ENCODE data around the gene CNTF.
A peak's percentile ranks its signal among the peaks of the same experiment; 100 is the strongest.

The CNTF gene

GRCh38 chr11:58641803-58642581 lies 19.5 kb downstream of the CNTF start:
- Mint-ChIP-seq H3K9me3 (peaks cover 8% of the 10 kb centered on the region), H3K27me3 (peaks cover 2% of the 10 kb centered on the region), H3K4me3 (no peak overlapping the region), H3K4me1 (ENCODE audit: low read depth) (peaks cover 27% of the 10 kb centered on the region), H3K36me3 (ENCODE audit: low read depth) (no peaks in the 10 kb centered on the region), H3K27ac (peak overlapping the region; percentile 47)
- intact Hi-C loops (cut with micrococcal nuclease) = no loop called here

GRCh38 chr11:58645854-58646253 lies 23.4 kb downstream of the CNTF start:
- Mint-ChIP-seq H3K27ac (no peak overlapping the region), H3K27me3 (peaks cover 2% of the 10 kb centered on the region), H3K36me3 (ENCODE audit: low read depth) (no peaks in the 10 kb centered on the region)

GRCh38 chr11:58647141-58647699 lies 24.8 kb downstream of the CNTF start:
- Mint-ChIP-seq H3K27ac (no peak overlapping the region), H3K27me3 (peaks cover 2% of the 10 kb centered on the region), H3K4me3 (no peak overlapping the region), H3K4me1 (ENCODE audit: low read depth) (no peaks in the 10 kb centered on the region), H3K9me3 (peaks cover 8% of the 10 kb centered on the region), H3K36me3 (ENCODE audit: low read depth) (no peaks in the 10 kb centered on the region)
- intact Hi-C loops (cut with micrococcal nuclease) = no loop called here

More at GRCh38 chr11:58645854-58646253, 23.4 kb downstream of the CNTF start:
- peaks cover 9% of the 10 kb centered on the region for H3K4me1 Mint-ChIP-seq (ENCODE audit: low read depth)
- intact Hi-C loops (cut with micrococcal nuclease) = no loop called here
- no peak overlapping the region for H3K4me3 Mint-ChIP-seq
- H3K9me3 Mint-ChIP-seq = peaks cover 8% of the 10 kb centered on the region

DNA sequence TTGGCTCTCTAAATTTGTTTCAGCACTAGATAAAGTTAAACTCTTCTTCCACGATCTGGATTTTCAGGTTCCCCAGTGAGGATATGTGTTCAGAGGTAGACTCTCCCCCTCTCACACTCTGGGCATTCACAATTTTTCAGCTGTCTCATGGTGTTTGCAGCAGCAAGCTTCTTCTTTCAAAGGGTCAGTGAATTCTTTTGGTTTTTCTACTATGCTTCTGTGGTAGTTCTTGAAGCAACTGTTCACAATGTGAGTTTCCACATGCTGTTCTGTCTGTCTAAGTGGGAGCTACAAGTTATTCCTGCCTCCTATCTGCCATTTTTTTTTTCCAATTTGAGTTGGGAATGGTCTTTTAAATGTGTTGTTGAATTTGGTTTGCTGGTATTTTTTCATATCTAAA lies 25.4 kb downstream of the CNTF start:
- no peaks in the 10 kb centered on the region for H3K4me1 Mint-ChIP-seq (ENCODE audit: low read depth)
- no peak overlapping the region for H3K4me3 Mint-ChIP-seq
- H3K9me3 Mint-ChIP-seq = peaks cover 8% of the 10 kb centered on the region
- H3K27ac Mint-ChIP-seq = no peak overlapping the region
- intact Hi-C loops (cut with micrococcal nuclease) = no loop called here
- no peaks in the 10 kb centered on the region for H3K36me3 Mint-ChIP-seq (ENCODE audit: low read depth)
- H3K27me3 Mint-ChIP-seq = peaks cover 2% of the 10 kb centered on the region

DNA sequence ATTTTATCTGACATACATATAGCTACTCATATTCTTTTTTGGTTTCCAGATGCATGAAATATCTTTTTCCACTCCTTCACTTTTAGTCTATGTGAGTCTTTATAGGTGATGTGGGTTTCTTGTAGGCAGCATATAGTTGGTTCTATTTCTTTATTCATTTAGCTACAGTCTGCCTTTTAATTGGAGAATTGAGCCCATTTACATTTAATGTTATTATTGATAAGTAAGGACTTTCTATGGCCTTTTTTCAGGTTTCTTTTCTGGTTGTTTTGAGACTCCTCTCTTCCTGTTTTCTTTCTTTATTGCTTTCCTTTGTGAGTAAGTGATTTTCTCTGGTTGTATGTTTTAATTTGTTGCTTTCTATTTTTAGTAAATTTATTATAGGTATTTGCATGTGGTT lies 27.2 kb downstream of the CNTF start:
- H3K36me3 Mint-ChIP-seq (ENCODE audit: low read depth) = no peaks in the 10 kb centered on the region
- no peak overlapping the region for H3K4me3 Mint-ChIP-seq
- H3K27ac Mint-ChIP-seq = no peak overlapping the region
- H3K4me1 Mint-ChIP-seq (ENCODE audit: low read depth) = peaks cover 7% of the 10 kb centered on the region
- intact Hi-C loops (cut with micrococcal nuclease) = loop anchor here (5.0 kb wide), 1 partner anchor 273 kb away; no protein-coding TSS in a partner anchor
- H3K9me3 Mint-ChIP-seq = peaks cover 8% of the 10 kb centered on the region
- no peaks in the 10 kb centered on the region for H3K27me3 Mint-ChIP-seq

DNA sequence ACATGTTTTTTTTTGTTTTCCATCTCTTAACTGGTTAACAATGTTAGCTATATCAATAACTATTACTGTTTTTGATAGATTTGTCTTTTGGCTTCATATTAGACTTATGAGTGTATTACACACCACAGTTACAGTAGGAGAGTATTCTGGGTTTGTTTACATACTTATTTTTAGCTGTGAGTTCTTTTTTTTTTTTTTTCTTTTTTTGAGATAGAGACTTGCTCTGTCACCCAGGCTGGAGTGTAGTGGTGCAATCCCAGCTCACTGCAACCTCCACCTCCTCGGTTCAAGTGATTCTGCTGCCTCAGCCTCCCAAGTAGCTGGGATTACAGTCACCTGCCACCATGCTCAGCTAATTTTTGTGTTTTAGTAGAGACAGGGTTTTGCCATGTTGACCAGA lies 28.0 kb downstream of the CNTF start:
- intact Hi-C loops (cut with micrococcal nuclease) = loop anchor here (5.0 kb wide), 1 partner anchor 272 kb away; no protein-coding TSS in a partner anchor
- H3K36me3 Mint-ChIP-seq (ENCODE audit: low read depth) = no peaks in the 10 kb centered on the region
- H3K4me1 Mint-ChIP-seq (ENCODE audit: low read depth) = peaks cover 7% of the 10 kb centered on the region
- H3K9me3 Mint-ChIP-seq = peaks cover 8% of the 10 kb centered on the region
- no peak overlapping the region for H3K27ac Mint-ChIP-seq
- H3K4me3 Mint-ChIP-seq = no peak overlapping the region
- no peaks in the 10 kb centered on the region for H3K27me3 Mint-ChIP-seq

DNA sequence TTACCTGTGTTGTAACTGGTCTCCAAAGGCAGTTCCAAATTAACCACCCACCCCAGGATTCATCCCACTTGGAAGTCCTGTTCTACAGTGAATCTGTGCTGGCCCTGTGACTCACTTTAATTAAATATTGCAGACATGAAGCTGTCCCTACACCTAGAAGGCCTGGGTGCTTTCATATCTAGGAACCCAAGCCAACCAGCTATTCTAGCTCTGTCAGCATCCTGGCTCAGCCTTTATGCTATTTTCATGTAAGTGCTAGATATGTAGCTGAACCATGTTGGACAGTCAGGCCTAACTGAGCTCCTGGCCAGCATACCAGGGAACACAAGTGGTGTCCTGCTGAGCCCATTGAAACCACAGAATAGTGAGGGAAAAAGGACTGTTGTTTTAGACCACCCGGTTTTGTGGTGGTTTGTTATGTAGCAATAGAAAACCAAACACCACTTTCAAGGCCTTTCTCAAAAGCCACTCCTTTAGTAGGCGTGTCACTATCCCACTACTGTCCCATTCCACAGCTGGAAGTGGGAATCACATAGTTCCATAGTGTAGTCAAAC lies 30.3 kb downstream of the CNTF start:
- Mint-ChIP-seq H3K4me1 (ENCODE audit: low read depth) (peaks cover 7% of the 10 kb centered on the region), H3K36me3 (ENCODE audit: low read depth) (no peaks in the 10 kb centered on the region), H3K27ac (no peak overlapping the region), H3K27me3 (no peaks in the 10 kb centered on the region), H3K9me3 (no peaks in the 10 kb centered on the region), H3K4me3 (no peak overlapping the region)
- intact Hi-C loops (cut with micrococcal nuclease) = loop anchor here (1.0 to 5.0 kb wide), 2 partner anchors 135 to 269 kb away; no protein-coding TSS in a partner anchor

GRCh38 chr11:58654079-58654907 lies 31.8 kb downstream of the CNTF start:
- no peaks in the 10 kb centered on the region for H3K9me3 Mint-ChIP-seq
- H3K27me3 Mint-ChIP-seq = no peaks in the 10 kb centered on the region
- intact Hi-C loops (cut with micrococcal nuclease) = loop anchor here (2.0 to 5.0 kb wide), 2 partner anchors 247 to 268 kb away; no protein-coding TSS in a partner anchor
- H3K27ac Mint-ChIP-seq = no peak overlapping the region
- H3K4me1 Mint-ChIP-seq (ENCODE audit: low read depth) = peaks cover 7% of the 10 kb centered on the region
- H3K4me3 Mint-ChIP-seq = no peak overlapping the region
- no peaks in the 10 kb centered on the region for H3K36me3 Mint-ChIP-seq (ENCODE audit: low read depth)

DNA sequence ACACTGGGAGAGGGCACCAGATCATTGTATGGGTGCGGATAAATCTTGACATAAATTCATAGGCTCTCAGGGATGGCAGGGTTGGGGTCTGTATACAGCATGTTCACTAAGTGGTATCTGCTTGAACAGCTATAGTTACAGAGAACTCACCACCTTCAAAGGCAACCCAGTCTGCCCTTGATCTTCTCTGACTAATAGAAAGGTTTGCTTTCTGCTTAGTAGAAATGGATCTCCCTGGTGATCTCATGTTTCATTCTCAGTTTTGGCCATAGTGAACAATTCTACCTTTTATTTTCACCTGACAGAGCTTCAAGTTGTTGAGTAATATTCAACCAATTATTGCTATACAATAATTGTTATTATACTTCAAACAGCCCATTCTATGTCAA lies 32.4 kb downstream of the CNTF start:
- Mint-ChIP-seq H3K9me3 (no peaks in the 10 kb centered on the region), H3K27me3 (no peaks in the 10 kb centered on the region), H3K4me3 (no peak overlapping the region), H3K27ac (no peak overlapping the region), H3K4me1 (ENCODE audit: low read depth) (peaks cover 7% of the 10 kb centered on the region), H3K36me3 (ENCODE audit: low read depth) (no peaks in the 10 kb centered on the region)
- intact Hi-C loops (cut with micrococcal nuclease) = loop anchor here (2.0 to 5.0 kb wide), 2 partner anchors 246 to 267 kb away; no protein-coding TSS in a partner anchor

DNA sequence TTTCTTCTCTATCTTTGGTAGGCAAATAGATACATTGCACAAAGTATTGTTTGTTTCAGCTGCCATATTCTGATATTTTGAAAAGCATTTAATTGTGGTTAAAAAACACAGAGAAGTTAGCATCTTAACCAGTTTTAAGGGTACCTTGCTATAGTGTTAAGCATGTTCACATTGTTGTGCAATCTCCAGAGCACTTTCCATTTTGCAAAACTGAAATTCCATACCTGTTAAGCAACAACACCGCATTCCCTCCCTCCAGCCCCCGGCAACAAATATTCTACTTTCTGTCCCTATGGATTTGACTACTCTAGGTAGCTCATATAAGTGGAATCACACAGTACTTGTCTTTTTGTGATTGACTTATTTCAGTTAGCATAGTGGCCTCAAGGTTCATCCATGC lies 33.9 kb downstream of the CNTF start:
- intact Hi-C loops (cut with micrococcal nuclease) = no loop called here
- Mint-ChIP-seq H3K4me3 (no peak overlapping the region), H3K36me3 (ENCODE audit: low read depth) (no peaks in the 10 kb centered on the region), H3K4me1 (ENCODE audit: low read depth) (peaks cover 7% of the 10 kb centered on the region), H3K27me3 (no peaks in the 10 kb centered on the region), H3K9me3 (no peaks in the 10 kb centered on the region), H3K27ac (no peak overlapping the region)

DNA sequence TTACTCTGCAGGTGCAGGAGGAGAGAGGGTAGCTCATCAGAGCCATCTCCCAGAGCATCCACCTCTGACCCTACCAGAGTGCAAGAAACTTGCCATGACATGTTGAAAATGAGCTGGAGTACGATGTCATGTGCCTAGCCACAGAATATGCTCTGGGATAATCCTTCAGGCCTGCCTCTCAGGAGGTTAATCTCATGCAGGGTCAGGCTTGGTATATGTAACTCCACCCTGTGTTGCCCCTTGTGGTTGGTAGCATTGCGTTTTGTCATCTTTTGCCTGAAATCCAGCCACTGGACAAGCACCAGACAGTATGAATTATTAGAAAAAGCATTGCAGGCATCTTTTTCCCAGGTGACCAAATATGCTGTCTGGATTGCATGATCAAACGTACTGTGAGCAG lies 36.2 kb downstream of the CNTF start:
- Mint-ChIP-seq H3K9me3 (no peaks in the 10 kb centered on the region), H3K27me3 (no peaks in the 10 kb centered on the region), H3K4me1 (ENCODE audit: low read depth) (peaks cover 7% of the 10 kb centered on the region), H3K36me3 (ENCODE audit: low read depth) (no peaks in the 10 kb centered on the region), H3K27ac (no peak overlapping the region), H3K4me3 (no peak overlapping the region)
- intact Hi-C loops (cut with micrococcal nuclease) = no loop called here

DNA sequence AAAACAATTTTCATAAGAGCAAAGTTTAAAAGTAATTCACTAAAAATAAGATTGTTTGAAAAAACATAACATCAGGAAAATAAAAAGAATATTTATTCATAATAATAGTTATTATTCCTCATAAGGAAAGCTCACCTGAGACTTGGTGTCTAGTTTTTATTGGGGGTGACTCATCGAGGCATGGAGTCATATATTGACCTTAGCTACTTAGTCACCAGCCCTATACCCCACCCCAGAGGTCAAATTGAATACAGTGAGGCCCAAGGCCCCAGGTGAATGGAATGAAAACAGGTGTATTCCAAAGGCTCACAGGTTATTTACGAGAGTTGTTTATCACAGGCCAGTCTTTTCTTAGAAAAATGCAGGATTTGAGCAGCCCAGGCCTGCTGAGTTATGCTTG lies 36.9 kb downstream of the CNTF start:
- no peak overlapping the region for H3K27ac Mint-ChIP-seq
- H3K4me1 Mint-ChIP-seq (ENCODE audit: low read depth) = peaks cover 2% of the 10 kb centered on the region
- H3K27me3 Mint-ChIP-seq = no peaks in the 10 kb centered on the region
- intact Hi-C loops (cut with micrococcal nuclease) = no loop called here
- H3K9me3 Mint-ChIP-seq = no peaks in the 10 kb centered on the region
- H3K4me3 Mint-ChIP-seq = no peak overlapping the region
- no peaks in the 10 kb centered on the region for H3K36me3 Mint-ChIP-seq (ENCODE audit: low read depth)

DNA sequence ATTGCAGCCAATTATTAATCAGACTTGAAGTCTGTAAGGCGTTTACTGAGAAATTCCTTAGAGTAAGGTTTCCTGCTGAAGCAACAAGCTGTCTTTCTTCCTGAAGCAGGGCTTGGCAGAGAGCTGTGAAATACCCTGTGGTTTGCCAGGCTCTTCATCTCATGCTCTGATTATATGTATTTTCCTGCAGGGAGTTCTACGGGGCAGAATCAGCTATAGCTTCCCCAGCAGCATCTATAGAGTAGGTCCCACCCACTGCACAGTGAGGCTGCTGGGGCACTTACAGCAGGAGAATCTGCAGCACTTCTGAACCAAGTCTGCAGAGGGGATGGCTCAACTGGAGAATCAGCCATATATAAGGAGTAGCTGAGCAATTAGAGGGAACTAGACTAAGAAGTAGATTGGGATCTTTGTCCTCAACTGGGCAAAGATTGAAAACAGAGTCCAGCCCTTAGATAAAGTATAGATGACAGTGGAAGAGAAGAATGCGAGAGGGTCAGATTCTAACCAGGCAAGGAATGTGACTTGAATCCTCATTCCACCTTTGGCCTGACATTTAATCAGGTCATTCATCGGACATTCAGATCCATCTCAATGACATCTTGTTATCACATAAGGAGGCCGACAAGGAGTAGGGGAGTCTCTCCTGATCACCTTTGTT lies 37.6 kb downstream of the CNTF start:
- H3K9me3 Mint-ChIP-seq = no peaks in the 10 kb centered on the region
- intact Hi-C loops (cut with micrococcal nuclease) = no loop called here
- H3K27ac Mint-ChIP-seq = no peak overlapping the region
- no peaks in the 10 kb centered on the region for H3K4me1 Mint-ChIP-seq (ENCODE audit: low read depth)
- H3K36me3 Mint-ChIP-seq (ENCODE audit: low read depth) = no peaks in the 10 kb centered on the region
- H3K4me3 Mint-ChIP-seq = no peak overlapping the region
- no peaks in the 10 kb centered on the region for H3K27me3 Mint-ChIP-seq

Measured in dendritic cell treated with granulocyte-macrophage colony-stimulating factor and Interleukin-4, amounts not matched to agents 40 ng/mL and 50 ng/mL, for 4 days (primary cell).